ENCODE data around the gene SHH. TPM values are rescaled to one million over a fixed set of nuclear protein-coding genes. Genes with fewer than 3 reads are reported as not detected.

The SHH gene
- polyA plus RNA-seq, 1 donor (not counting 4 experiments of a cell fraction or from before 2014, with no cell fraction given): not detected

DNA sequence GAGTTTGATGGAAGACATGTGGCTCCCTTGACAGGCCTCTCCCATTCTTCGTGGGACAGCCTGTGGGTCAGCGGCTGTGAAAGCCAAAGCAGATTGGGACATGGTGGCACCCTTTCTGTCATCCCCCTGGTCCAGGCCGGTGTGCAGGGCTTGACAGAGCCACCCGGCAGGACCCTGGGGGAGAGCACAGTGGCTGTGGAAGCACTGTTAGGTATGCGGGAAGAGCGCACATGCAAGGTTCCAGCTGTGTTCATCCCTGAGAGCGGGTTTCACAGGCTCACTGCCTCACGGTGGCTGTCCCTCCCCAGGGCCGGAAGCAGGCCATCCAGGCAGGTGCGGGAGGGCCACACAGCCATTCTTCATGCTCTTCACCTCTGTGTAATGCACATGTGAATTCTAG, 29.8 kb downstream of the SHH start:
- Histone ChIP-seq H4K20me1 (ENCODE audit: control insufficient read depth, extremely low read depth, insufficient read depth, low read length) (peaks cover 2% of the 10 kb centered on the region), H3K27me3 (ENCODE audit: control insufficient read depth, extremely low read depth, insufficient read depth, low read length) (peaks cover 5% of the 10 kb centered on the region), H3K79me2 (ENCODE audit: control insufficient read depth, insufficient read depth, low read length) (no peaks in the 10 kb centered on the region), H3K4me1 (ENCODE audit: control insufficient read depth, extremely low read depth, insufficient read depth, low read length) (no peaks in the 10 kb centered on the region), H2AFZ (ENCODE audit: control insufficient read depth, low read length) (no peak overlapping the region), H3K27ac (ENCODE audit: control insufficient read depth, insufficient read depth, low read length) (no peak overlapping the region), H3K36me3 (ENCODE audit: control insufficient read depth in 2 of 2, extremely low read depth in 1 of 2, insufficient read depth in 2 of 2, low read length in 2 of 2) (peaks cover 13% of the 10 kb centered on the region in 2 experiments), H3K9me1 (ENCODE audit: control insufficient read depth, extremely low read depth, insufficient read depth, low read length) (no peaks in the 10 kb centered on the region), H3K9me3 (ENCODE audit: control insufficient read depth, low read depth, low read length) (no peaks in the 10 kb centered on the region), H3K4me3 (ENCODE audit: control insufficient read depth in 2 of 3, extremely low read depth in 1 of 3, insufficient read depth in 2 of 3, low read depth in 1 of 3, low read length in 3 of 3) (no peak overlapping the region), H3K4me2 (ENCODE audit: control insufficient read depth, extremely low read depth, insufficient read depth, low read depth, low read length) (no peak overlapping the region), H3K9ac (ENCODE audit: control insufficient read depth, extremely low read depth, insufficient read depth, low read length) (no peak overlapping the region)
- FAIRE-seq (no peak), DNase-seq (ENCODE audit: low read depth, low spot score) (no peak)
- TF ChIP-seq, protein P1, sequence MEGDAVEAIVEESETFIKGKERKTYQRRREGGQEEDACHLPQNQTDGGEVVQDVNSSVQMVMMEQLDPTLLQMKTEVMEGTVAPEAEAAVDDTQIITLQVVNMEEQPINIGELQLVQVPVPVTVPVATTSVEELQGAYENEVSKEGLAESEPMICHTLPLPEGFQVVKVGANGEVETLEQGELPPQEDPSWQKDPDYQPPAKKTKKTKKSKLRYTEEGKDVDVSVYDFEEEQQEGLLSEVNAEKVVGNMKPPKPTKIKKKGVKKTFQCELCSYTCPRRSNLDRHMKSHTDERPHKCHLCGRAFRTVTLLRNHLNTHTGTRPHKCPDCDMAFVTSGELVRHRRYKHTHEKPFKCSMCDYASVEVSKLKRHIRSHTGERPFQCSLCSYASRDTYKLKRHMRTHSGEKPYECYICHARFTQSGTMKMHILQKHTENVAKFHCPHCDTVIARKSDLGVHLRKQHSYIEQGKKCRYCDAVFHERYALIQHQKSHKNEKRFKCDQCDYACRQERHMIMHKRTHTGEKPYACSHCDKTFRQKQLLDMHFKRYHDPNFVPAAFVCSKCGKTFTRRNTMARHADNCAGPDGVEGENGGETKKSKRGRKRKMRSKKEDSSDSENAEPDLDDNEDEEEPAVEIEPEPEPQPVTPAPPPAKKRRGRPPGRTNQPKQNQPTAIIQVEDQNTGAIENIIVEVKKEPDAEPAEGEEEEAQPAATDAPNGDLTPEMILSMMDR (optimal IDR thresholded peaks at IDR 0.05 in 1 of 3, IDR thresholded peaks at IDR 0.05 in 1 of 3, conservative IDR thresholded peaks at IDR 0.05 in 1 of 3; ENCODE audit: extremely low read depth in 1 of 3, insufficient read depth in 2 of 3, low read length in 3 of 3): no peak
- no peak for TF ChIP-seq EZH2 (IDR thresholded peaks at IDR 0.05; ENCODE audit: low read length)
- dilution Hi-C loops (cut with MboI; ENCODE audit: extremely low pct_ligation_motif_present, low sequenced_read_pairs): no loop called here

DNA sequence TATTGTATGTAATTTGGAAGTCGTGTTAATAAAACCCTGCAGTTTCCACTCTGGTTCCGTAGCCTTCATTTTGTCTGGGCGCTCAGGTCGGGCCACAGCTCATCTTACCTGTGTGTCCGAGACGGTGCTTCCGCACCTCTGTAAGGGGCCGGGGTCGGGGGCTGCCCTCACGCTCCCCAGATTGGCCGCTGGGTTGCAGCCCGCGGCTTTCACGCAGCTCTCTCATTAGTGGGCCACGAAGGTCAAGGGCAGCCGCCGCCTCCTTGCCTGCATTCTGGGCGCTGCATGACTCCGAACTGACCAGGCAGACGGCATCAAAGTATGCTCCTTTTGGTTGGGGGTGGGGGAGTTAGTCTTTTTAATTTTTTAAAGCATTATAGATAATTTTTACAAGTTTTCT, 30.8 kb downstream of the SHH start:
- TF ChIP-seq, protein P1 (optimal IDR thresholded peaks at IDR 0.05 in 1 of 3, IDR thresholded peaks at IDR 0.05 in 1 of 3, conservative IDR thresholded peaks at IDR 0.05 in 1 of 3; ENCODE audit: extremely low read depth in 1 of 3, insufficient read depth in 2 of 3, low read length in 3 of 3): no peak
- no peak for TF ChIP-seq EZH2 (IDR thresholded peaks at IDR 0.05; ENCODE audit: low read length)
- dilution Hi-C loops (cut with MboI; ENCODE audit: extremely low pct_ligation_motif_present, low sequenced_read_pairs): no loop called here

More for the DNA sequence above, 30.8 kb downstream of the SHH start:
- Histone ChIP-seq H3K36me3 (ENCODE audit: control insufficient read depth in 2 of 2, extremely low read depth in 1 of 2, insufficient read depth in 2 of 2, low read length in 2 of 2) (peaks cover 18 to 19% of the 10 kb centered on the region in 2 experiments), H3K9me3 (ENCODE audit: control insufficient read depth, low read depth, low read length) (no peaks in the 10 kb centered on the region), H3K4me1 (ENCODE audit: control insufficient read depth, extremely low read depth, insufficient read depth, low read length) (no peaks in the 10 kb centered on the region), H3K4me3 (ENCODE audit: control insufficient read depth in 2 of 3, extremely low read depth in 1 of 3, insufficient read depth in 2 of 3, low read depth in 1 of 3, low read length in 3 of 3) (no peak overlapping the region), H3K9ac (ENCODE audit: control insufficient read depth, extremely low read depth, insufficient read depth, low read length) (no peak overlapping the region), H4K20me1 (ENCODE audit: control insufficient read depth, extremely low read depth, insufficient read depth, low read length) (peaks cover 2% of the 10 kb centered on the region), H3K27me3 (ENCODE audit: control insufficient read depth, extremely low read depth, insufficient read depth, low read length) (no peaks in the 10 kb centered on the region), H3K9me1 (ENCODE audit: control insufficient read depth, extremely low read depth, insufficient read depth, low read length) (no peaks in the 10 kb centered on the region), H3K4me2 (ENCODE audit: control insufficient read depth, extremely low read depth, insufficient read depth, low read depth, low read length) (no peak overlapping the region), H3K79me2 (ENCODE audit: control insufficient read depth, insufficient read depth, low read length) (no peaks in the 10 kb centered on the region), H2AFZ (ENCODE audit: control insufficient read depth, low read length) (no peak overlapping the region), H3K27ac (ENCODE audit: control insufficient read depth, insufficient read depth, low read length) (no peak overlapping the region)
- DNase-seq (ENCODE audit: low read depth, low spot score) (no peak), FAIRE-seq (no peak)
